ENCODE results near the gene WWC2. TPM values are rescaled to one million over a fixed set of nuclear protein-coding genes. Genes with fewer than 3 reads are reported as not detected.

Gene WWC2
- total and polyA plus RNA-seq, 11 donors = 5.4 to 43.0 (median 33.8) TPM

DNA sequence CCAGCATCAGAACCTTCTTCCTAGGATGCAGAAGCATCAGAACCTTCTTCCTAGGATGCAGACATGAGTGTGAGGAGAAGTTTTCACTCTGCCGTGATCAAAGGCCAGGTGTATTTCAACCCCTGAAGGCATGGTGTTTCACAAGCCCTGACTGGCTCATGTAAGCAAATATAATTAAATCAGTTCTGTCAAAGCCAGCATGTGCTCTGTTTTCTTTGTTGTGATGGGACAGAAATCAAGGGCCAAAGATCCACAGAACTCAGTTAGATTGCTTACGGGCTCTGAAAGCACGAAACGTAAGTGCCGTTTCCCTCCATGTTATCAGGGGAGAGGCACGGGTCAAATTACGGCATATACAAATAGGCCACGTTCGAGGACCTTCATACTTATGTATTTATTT, 255.2 kb downstream of the WWC2 start:
- H3K9me3 ChIP-seq = no peaks in the 10 kb centered on the region
- H3K27ac ChIP-seq = no peak overlapping the region
- intact Hi-C loops (cut with DNase I) = no loop called here
- no peak overlapping the region for H3K4me3 ChIP-seq
- ATAC-seq (no peak), DNase-seq (no peak)
- no peaks in the 10 kb centered on the region for H3K36me3 ChIP-seq
- TF ChIP-seq POLR2A (IDR thresholded peaks at IDR 0.05) = no peak
- TF ChIP-seq, protein P1, sequence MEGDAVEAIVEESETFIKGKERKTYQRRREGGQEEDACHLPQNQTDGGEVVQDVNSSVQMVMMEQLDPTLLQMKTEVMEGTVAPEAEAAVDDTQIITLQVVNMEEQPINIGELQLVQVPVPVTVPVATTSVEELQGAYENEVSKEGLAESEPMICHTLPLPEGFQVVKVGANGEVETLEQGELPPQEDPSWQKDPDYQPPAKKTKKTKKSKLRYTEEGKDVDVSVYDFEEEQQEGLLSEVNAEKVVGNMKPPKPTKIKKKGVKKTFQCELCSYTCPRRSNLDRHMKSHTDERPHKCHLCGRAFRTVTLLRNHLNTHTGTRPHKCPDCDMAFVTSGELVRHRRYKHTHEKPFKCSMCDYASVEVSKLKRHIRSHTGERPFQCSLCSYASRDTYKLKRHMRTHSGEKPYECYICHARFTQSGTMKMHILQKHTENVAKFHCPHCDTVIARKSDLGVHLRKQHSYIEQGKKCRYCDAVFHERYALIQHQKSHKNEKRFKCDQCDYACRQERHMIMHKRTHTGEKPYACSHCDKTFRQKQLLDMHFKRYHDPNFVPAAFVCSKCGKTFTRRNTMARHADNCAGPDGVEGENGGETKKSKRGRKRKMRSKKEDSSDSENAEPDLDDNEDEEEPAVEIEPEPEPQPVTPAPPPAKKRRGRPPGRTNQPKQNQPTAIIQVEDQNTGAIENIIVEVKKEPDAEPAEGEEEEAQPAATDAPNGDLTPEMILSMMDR (IDR thresholded peaks at IDR 0.05) = no peak
- H3K27me3 ChIP-seq = peaks cover 0 to 13% (median 0%) of the 10 kb centered on the region in 9 donors
- WGBS, 4 donors = 70 to 75% (median 74%) methylated on average over 9 of the region's 9 CpGs
- H3K4me1 ChIP-seq = peaks cover 0 to 6% (median 0%) of the 10 kb centered on the region in 12 donors

DNA sequence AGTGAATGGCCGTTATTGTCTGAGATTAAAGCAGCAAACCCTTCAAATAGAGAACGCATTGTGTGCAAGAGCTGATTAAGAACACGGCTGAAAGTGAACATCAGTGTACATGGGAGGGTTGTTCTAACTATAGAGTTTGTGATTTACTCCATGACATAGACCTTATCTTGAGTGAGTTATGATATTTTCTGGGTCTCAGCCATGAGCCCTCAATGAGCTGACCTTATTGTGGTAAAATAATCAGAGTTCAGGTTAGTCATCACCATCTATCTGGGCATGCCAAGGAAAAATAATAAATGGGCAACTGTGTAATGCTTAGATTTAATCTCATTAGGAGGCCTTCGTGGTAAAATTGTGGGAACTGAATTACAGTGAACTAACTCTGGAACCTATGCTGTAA, 256.3 kb downstream of the WWC2 start:
- ATAC-seq = no peak
- intact Hi-C loops (cut with DNase I) = no loop called here
- Histone ChIP-seq H3K36me3 (no peaks in the 10 kb centered on the region), H3K4me3 (no peak overlapping the region), H3K4me1 (no peaks in the 10 kb centered on the region), H3K9me3 (no peaks in the 10 kb centered on the region), H3K27ac (no peak overlapping the region), H3K27me3 (peaks cover 0 to 13% (median 0%) of the 10 kb centered on the region in 9 donors)
- no peak for DNase-seq
- 49 to 59% (median 56%) methylated on average over 4 of the region's 4 CpGs for WGBS, 4 donors
- TF ChIP-seq, protein P1 (IDR thresholded peaks at IDR 0.05) = no peak
- no peak for TF ChIP-seq POLR2A (IDR thresholded peaks at IDR 0.05)

DNA sequence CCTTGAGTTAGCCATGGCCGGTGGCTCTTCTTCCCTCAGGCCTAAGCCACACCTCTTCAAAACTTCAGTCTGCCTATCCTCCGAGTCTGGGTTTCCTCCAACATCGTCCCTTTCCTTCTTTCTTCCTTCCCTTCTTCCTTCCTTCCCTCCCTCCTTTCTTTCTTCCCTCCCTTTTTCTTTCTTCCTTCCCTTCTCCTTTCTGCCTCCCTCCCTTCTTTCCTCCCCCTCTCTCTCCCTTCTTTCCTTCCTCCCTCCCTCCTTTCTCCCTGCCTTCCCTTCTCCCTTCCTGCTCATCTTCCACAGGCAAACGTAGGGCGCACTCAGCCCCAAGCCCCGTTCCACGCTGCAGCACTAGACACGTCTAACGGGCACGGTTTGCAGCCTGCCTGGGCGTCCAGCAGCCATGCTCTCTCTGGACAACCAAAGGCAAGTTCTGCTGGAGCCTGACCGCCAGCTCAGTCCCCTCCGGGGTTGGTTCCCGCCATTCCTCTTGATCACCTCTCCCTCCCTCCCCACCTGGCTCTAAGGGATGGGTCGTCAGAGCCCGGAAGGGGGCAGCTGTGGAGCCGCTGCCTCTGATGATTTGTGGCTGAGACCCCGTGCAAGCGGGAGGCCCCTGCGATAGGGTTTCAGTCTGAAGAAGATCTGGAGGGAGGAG, 257.2 kb downstream of the WWC2 start:
- intact Hi-C loops (cut with DNase I) = no loop called here
- TF ChIP-seq, protein P1 (IDR thresholded peaks at IDR 0.05) = no peak
- no peak for TF ChIP-seq POLR2A (IDR thresholded peaks at IDR 0.05)
- Histone ChIP-seq H3K27ac (no peak overlapping the region), H3K4me1 (no peaks in the 10 kb centered on the region), H3K36me3 (no peaks in the 10 kb centered on the region), H3K27me3 (peaks cover 0 to 9% (median 0%) of the 10 kb centered on the region in 9 donors), H3K9me3 (peaks cover 0 to 3% (median 0%) of the 10 kb centered on the region in 12 donors), H3K4me3 (no peak overlapping the region)
- DNase-seq (no peak), ATAC-seq (no peak)
- 84 to 89% (median 87%) methylated on average over 20 of the region's 20 CpGs for WGBS, 4 donors

DNA sequence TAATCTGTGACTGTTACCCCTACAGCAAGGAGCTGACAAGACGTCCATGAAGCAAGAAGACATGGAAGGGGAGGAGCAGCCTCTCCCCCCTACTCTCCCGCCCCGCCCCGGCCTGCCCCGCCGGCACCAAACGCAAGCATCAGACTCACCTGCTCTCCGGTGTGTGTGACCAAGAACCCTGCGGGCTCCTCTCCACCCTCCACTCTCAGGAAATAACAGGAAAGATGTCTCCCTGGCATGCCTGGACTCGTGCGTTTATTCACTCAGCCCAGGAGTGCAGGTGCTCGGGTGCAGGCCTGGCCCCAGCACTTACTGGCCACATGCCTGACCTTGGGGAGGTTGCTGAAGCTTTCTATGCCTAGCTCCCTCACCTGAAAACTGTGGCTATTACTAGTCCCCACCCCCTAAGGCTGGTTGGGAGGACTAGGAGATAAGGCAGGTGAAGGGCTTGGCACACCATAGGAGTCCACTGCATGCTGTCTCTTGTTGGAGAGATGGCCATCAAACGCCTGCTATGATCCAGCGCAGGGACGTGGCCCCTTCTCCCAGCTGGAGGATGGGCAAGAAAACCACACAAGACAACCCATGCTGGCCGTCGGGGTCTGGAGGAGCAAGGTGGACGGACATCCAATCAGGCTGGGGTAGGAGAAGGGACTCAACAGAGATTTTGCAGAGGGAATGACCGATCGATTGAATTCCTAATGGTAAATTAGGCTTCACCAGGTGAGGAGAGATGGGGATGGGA, 258.0 kb downstream of the WWC2 start:
- 87 to 91% (median 89%) methylated on average over 20 of the region's 20 CpGs for WGBS, 4 donors
- TF ChIP-seq POLR2A (IDR thresholded peaks at IDR 0.05) = no peak
- TF ChIP-seq, protein P1 (IDR thresholded peaks at IDR 0.05) = no peak
- Histone ChIP-seq H3K9me3 (peaks cover 0 to 8% (median 0%) of the 10 kb centered on the region in 12 donors), H3K4me1 (no peaks in the 10 kb centered on the region), H3K4me3 (no peak overlapping the region), H3K36me3 (no peaks in the 10 kb centered on the region), H3K27ac (no peak overlapping the region), H3K27me3 (peaks cover 0 to 9% (median 0%) of the 10 kb centered on the region in 9 donors)
- intact Hi-C loops (cut with DNase I) = no loop called here
- DNase-seq (no peak), ATAC-seq (no peak)
